K562 (cell line): ENCODE measurements around the gene ASIC3. TPM values are rescaled to one million over a fixed set of nuclear protein-coding genes. Genes with fewer than 3 reads are reported as not detected.

Source experiments
- CBX5 ChIP-seq: IDR thresholded peaks from 2 replicates; pipeline ENCODE4 v1.6.1; 2014; ENCODE audit warnings: low read depth, borderline replicate concordance
- DMBX1 ChIP-seq: fragments of 250-450 bp; sonication (Bioruptor Pico); IDR thresholded peaks from 2 replicates; pipeline ENCODE4 v1.8.0; 2022; ENCODE audit warnings: inconsistent platforms, mild to moderate bottlenecking, moderate library complexity, borderline replicate concordance
- DPF2 ChIP-seq: fragments of 450-650 bp; IDR thresholded peaks from 2 replicates; pipeline ENCODE4 v1.6.1; 2016
- EHMT2 ChIP-seq: fragments of 450-650 bp; IDR thresholded peaks from 2 replicates; pipeline ENCODE4 v1.6.1; 2018; ENCODE audit warnings: antibody characterized with exemption
- FOXA1 ChIP-seq: fragments of 450-650 bp; IDR thresholded peaks from 2 replicates; pipeline ENCODE4 v1.6.1; 2016; ENCODE audit warnings: mild to moderate bottlenecking, borderline replicate concordance
- HDAC8 ChIP-seq: fragments of 450-650 bp; IDR thresholded peaks from 2 replicates; pipeline ENCODE4 v1.6.1; 2016; ENCODE audit warnings: mild to moderate bottlenecking, missing genetic modification characterization, moderate library complexity, missing compliant biosample characterization
- KDM4B ChIP-seq, 2 experiments: fragments of 450-650 bp in 1 of 2; sonication (generic) in 1 of 2; IDR thresholded peaks; 2 replicates each; pipeline ENCODE4 v1.6.1; 2016 to 2017; ENCODE audit warnings: borderline replicate concordance in 2 of 2, antibody characterized with exemption in 1 of 2, low read depth in 1 of 2, mild to moderate bottlenecking in 1 of 2
- LCOR ChIP-seq: sonication (generic); formaldehyde crosslinking; IDR thresholded peaks from 2 replicates; pipeline ENCODE4 v1.8.0; 2022; ENCODE audit warnings: mild to moderate bottlenecking, missing genetic modification reagents
- MAX ChIP-seq: sonication (generic); formaldehyde crosslinking; IDR thresholded peaks from 2 replicates; pipeline ENCODE4 v1.9.0; 2022; ENCODE audit warnings: mild to moderate bottlenecking, missing genetic modification reagents
- MTF1 ChIP-seq: fragments of 250-450 bp; sonication (Bioruptor Pico); IDR thresholded peaks from 2 replicates; pipeline ENCODE4 v1.9.0; 2021; ENCODE audit warnings: moderate library complexity, mild to moderate bottlenecking, inconsistent platforms, borderline replicate concordance
- MYBL2 ChIP-seq, 2 experiments: fragments of 450-650 bp in 1 of 2; sonication (generic) in 1 of 2; formaldehyde crosslinking in 1 of 2; IDR thresholded peaks; 2 replicates each; pipeline versions ENCODE4 v1.6.1 to v1.8.1; 2017 to 2022; ENCODE audit warnings: borderline replicate concordance in 1 of 2, inconsistent platforms in 1 of 2, low read depth in 1 of 2, mild to moderate bottlenecking in 1 of 2, missing genetic modification reagents in 1 of 2, moderate library complexity in 1 of 2
- PBX2 ChIP-seq, 2 experiments: IDR thresholded peaks in 1 of 2; conservative IDR thresholded peaks in 1 of 2; 2 replicates each; pipeline ENCODE4 v1.6.1; 2016; ENCODE audit warnings: low read depth in 2 of 2, mild to moderate bottlenecking in 1 of 2, missing compliant biosample characterization in 1 of 2, missing genetic modification characterization in 1 of 2, moderate library complexity in 1 of 2
- PHB2 ChIP-seq: fragments of 450-650 bp; IDR thresholded peaks from 2 replicates; pipeline ENCODE4 v1.6.1; 2017; ENCODE audit warnings: low read depth
- PHF8 ChIP-seq: fragments of 200-600 bp; sonication (generic); IDR thresholded peaks from 2 replicates; pipeline ENCODE4 v1.6.1; 2012; ENCODE audit warnings: mixed run types, mild to moderate bottlenecking, inconsistent platforms, low read length, moderate library complexity, borderline replicate concordance
- SLC30A9 ChIP-seq: fragments of 250-450 bp; sonication (Bioruptor Pico); IDR thresholded peaks from 2 replicates; pipeline ENCODE4 v1.8.0; 2022; ENCODE audit warnings: mild to moderate bottlenecking, moderate library complexity
- SREBF1 ChIP-seq: fragments of 150-350 bp; IDR thresholded peaks from 2 replicates; pipeline ENCODE4 v1.6.1; 2014; ENCODE audit warnings: antibody characterized with exemption, low read depth, low read length, borderline replicate concordance
- SUPT5H ChIP-seq: fragments of 450-650 bp; IDR thresholded peaks from 2 replicates; pipeline ENCODE4 v1.6.1; 2016
- TBL1XR1 ChIP-seq, 2 experiments: IDR thresholded peaks; 2 replicates each; pipeline ENCODE4 v1.6.1; 2012; ENCODE audit warnings: improper control_type of control experiment in 2 of 2, low read length in 2 of 2, mild to moderate bottlenecking in 1 of 2
- TEAD2 ChIP-seq: fragments of 450-650 bp; IDR thresholded peaks from 2 replicates; pipeline ENCODE4 v1.6.1; 2016; ENCODE audit warnings: missing genetic modification characterization, control low read depth, missing compliant biosample characterization
- THAP12 ChIP-seq: fragments of 250-450 bp; sonication (Bioruptor Pico); IDR thresholded peaks from 2 replicates; pipeline ENCODE4 v1.9.0; 2021; ENCODE audit warnings: mild to moderate bottlenecking, inconsistent platforms
- U2AF1 ChIP-seq: fragments of 200-400 bp; formaldehyde crosslinking; optimal IDR thresholded peaks from 2 replicates; pipeline ENCODE3; 2017; ENCODE audit warnings: mild to moderate bottlenecking, low read depth, low read length, moderate library complexity
- WHSC1 ChIP-seq: IDR thresholded peaks from one replicate; pipeline ENCODE4 v1.6.1; 2012; ENCODE audit warnings: low read length, control low read depth, inconsistent platforms
- ZNF444 ChIP-seq: fragments of 250-450 bp; sonication (Bioruptor Pico); IDR thresholded peaks from 2 replicates; pipeline ENCODE4 v1.4.0; 2020; ENCODE audit warnings: mild to moderate bottlenecking, moderate library complexity
- ZNF77 ChIP-seq: fragments of 250-450 bp; sonication (Bioruptor Pico); IDR thresholded peaks from 2 replicates; pipeline ENCODE4 v1.5.0; 2020
- polyA plus RNA-seq, 8 experiments: library from polyadenylated mRNA; depleted of rRNA in 4 of 8; stranded (reverse) in 5 of 8; unstranded in 3 of 8; fragments of >200 nt; fragmentation: Nextera tagmentation in 2 of 8; fragmentation: Illumina TruSeq in 1 of 8; extraction: Ambion mirVana in 2 of 8; extraction: Trizol in 1 of 8; gene quantifications; 2 replicates each; pipeline versions ENCODE4 v1.2.1 to v1.2.3, GENCODE V29; 2011 to 2014; ENCODE audit warnings: inconsistent platforms in 1 of 8, missing spikeins in 1 of 8
- total RNA-seq, 7 experiments: library from RNA; depleted of rRNA in 6 of 7; stranded (reverse); fragments of >200 nt in 6 of 7; fragmentation: Illumina TruSeq in 2 of 7; extraction: Trizol in 2 of 7; gene quantifications; 2 replicates each; pipeline versions ENCODE4 v1.2.1 to v1.2.3, GENCODE V29; 2011 to 2021; ENCODE audit warnings: low replicate concordance in 1 of 7

The ASIC3 gene
- total and polyA plus RNA-seq, 9 of the 15 experiments (the other 6 are each of a cell fraction or from before 2014, with no cell fraction given): 0.11 to 5.0 (median 0.87) TPM

GRCh38 chr7:151059367-151060112 lies 11.2 kb downstream of the ASIC3 start, which contains the start of gene SLC4A2 (continued):
- TF ChIP-seq THAP12 (no peak), DPF2 (no peak), MAX (CRISPR knock-in tag) (no peak), ZNF77 (CRISPR knock-in tag) (no peak), U2AF1 (no peak), PBX2 (CRISPR knock-in tag; IDR thresholded peaks at IDR 0.05; ENCODE audit: low read depth) (no peak), PBX2 (tag; conservative IDR thresholded peaks at IDR 0.05; ENCODE audit: low read depth) (no peak), EHMT2 (no peak), HDAC8 (tag) (no peak), SUPT5H (peak; percentile 79), FOXA1 (no peak), PHF8 (peak; percentile 75; the same call in 1 of the 2 replicates), ZNF444 (no peak), WHSC1 (no peak), TEAD2 (tag) (no peak), TBL1XR1 (IDR thresholded peaks at IDR 0.05; ENCODE audit: low read length in 2 of 2) (0 out of 4 replicates have a peak, but pooled peaks of 1 of the 2 experiments have one; percentile 9), SREBF1 (0 out of 2 replicates have a peak, but pooled peaks have one; percentile 10), PHB2 (no peak), LCOR (no peak), SLC30A9 (CRISPR knock-in tag) (no peak), KDM4B (IDR thresholded peaks at IDR 0.05; ENCODE audit: borderline replicate concordance in 2 of 2, low read depth in 1 of 2) (peak in 1 of 2 experiments; percentile 70; a peak in 1 of 4 replicates), CBX5 (no peak), MYBL2 (IDR thresholded peaks at IDR 0.05; ENCODE audit: low read depth) (no peak), MYBL2 (CRISPR knock-in tag; IDR thresholded peaks at IDR 0.05; ENCODE audit: borderline replicate concordance) (no peak), DMBX1 (CRISPR knock-in tag) (peak; percentile 67), MTF1 (CRISPR knock-in tag) (no peak)
